Body of pancreas (tissue), 4 donors: ENCODE measurements around the gene BANK1. TPM values are rescaled to one million over a fixed set of nuclear protein-coding genes. Genes with fewer than 3 reads are reported as not detected.

Experiments used
- ATAC-seq: fragments of 150-250 bp; one replicate; pipeline ENCODE4 v1.9.1; 2016
- DNase-seq, 4 donors: peaks; one replicate each; pipeline ENCODE4 v3.0.0-alpha.2; 2019
- H3K27ac ChIP-seq, 4 donors: fragments of 200-600 bp; sonication (generic); 1 replicate in 3 of 4; 2 replicates in 1 of 4; pipeline versions ENCODE4 v1.5.1 to v1.6.1; 2016 to 2019; ENCODE audit warnings: mild to moderate bottlenecking in 1 of 4, mixed read lengths in 1 of 4, moderate library complexity in 1 of 4
- H3K27me3 ChIP-seq, 2 donors: fragments of 200-600 bp; sonication (generic); one replicate each; pipeline ENCODE4 v1.6.0; 2016; ENCODE audit warnings: mild to moderate bottlenecking in 1 of 2
- H3K36me3 ChIP-seq, 2 donors: fragments of 200-600 bp; sonication (generic); replicated peaks in 1 of 2; 2 replicates each; pipeline ENCODE4 v1.5.1; 2016; ENCODE audit warnings: low read depth in 2 of 2; ENCODE audit not compliant: insufficient read depth in 1 of 2
- H3K4me1 ChIP-seq: fragments of 200-600 bp; sonication (generic); one replicate; pipeline ENCODE4 v1.6.0; 2016
- H3K4me3 ChIP-seq, 2 donors: fragments of 200-600 bp; sonication (generic); 1 replicate in 1 of 2; 2 replicates in 1 of 2; pipeline ENCODE4 v1.5.1; 2016 to 2019
- H3K9me3 ChIP-seq, 3 donors: fragments of 200-600 bp; sonication (generic); 1 replicate in 2 of 3; 2 replicates in 1 of 3; pipeline ENCODE4 v1.5.1; 2016
- CTCF ChIP-seq, 7 experiments: fragments of 450-650 bp in 4 of 7; fragments of 200-600 bp in 3 of 7; sonication (generic) in 3 of 7; IDR thresholded peaks; one replicate each; pipeline ENCODE4 v1.5.1; 2016 to 2019; ENCODE audit warnings: antibody characterized with exemption in 7 of 7
- POLR2A ChIP-seq, 3 donors: fragments of 450-650 bp; IDR thresholded peaks; one replicate each; pipeline ENCODE4 v1.6.1; 2016; ENCODE audit warnings: antibody characterized with exemption in 3 of 3, mild to moderate bottlenecking in 2 of 3
- WGBS, 2 donors: methylation state at CpG; one replicate each; pipeline ENCODE4 v1.1.5; 2017; 5-methylcytosine and 5-hydroxymethylcytosine counted together
- intact Hi-C: fragments of 100-400 bp; cut with DNase I; formaldehyde crosslinking; loops from one replicate; pipeline ENCODE4 v1.15.1; 2023
- total RNA-seq, 2 donors: library from RNA; depleted of rRNA; stranded (reverse); fragments of >200 nt; gene quantifications; one replicate each; pipeline ENCODE4 v1.1.0, GENCODE V29; 2016

Gene BANK1
- total RNA-seq, 2 donors from 2014 or later = 1.0 to 2.0 TPM

- ATAC-seq = no peak
- H3K27me3 ChIP-seq = no peaks in the 10 kb centered on the region
- no peak for DNase-seq
- H3K4me1 ChIP-seq = peaks cover 13% of the 10 kb centered on the region
- no peak overlapping the region for H3K4me3 ChIP-seq
- H3K9me3 ChIP-seq = no peaks in the 10 kb centered on the region
- intact Hi-C loops = no loop called here
- no peak overlapping the region for H3K27ac ChIP-seq
- WGBS, 2 donors = 52 to 56% methylated on average over 3 of the region's 3 CpGs
- no peaks in the 10 kb centered on the region for H3K36me3 ChIP-seq
- TF ChIP-seq POLR2A (IDR thresholded peaks at IDR 0.05) (no peak), CTCF (IDR thresholded peaks at IDR 0.05) (no peak)
These were observed 159.9 kb downstream of the BANK1 start for GRCh38 chr4:101950258-101950979.

GRCh38 chr4:101952985-101953384 lies 162.5 kb downstream of the BANK1 start:
- no peaks in the 10 kb centered on the region for H3K27me3 ChIP-seq
- WGBS, 2 donors = 14 to 21% methylated on average over 4 of the region's 4 CpGs
- intact Hi-C loops = no loop called here
- peaks cover 13% of the 10 kb centered on the region for H3K4me1 ChIP-seq
- DNase-seq = peak in 1 of 4 donors; percentile 9
- TF ChIP-seq POLR2A (IDR thresholded peaks at IDR 0.05) (no peak), CTCF (IDR thresholded peaks at IDR 0.05) (no peak)
- no peak overlapping the region for H3K27ac ChIP-seq
- peak; percentile 55 for ATAC-seq
- no peak overlapping the region for H3K4me3 ChIP-seq
- no peaks in the 10 kb centered on the region for H3K36me3 ChIP-seq
- H3K9me3 ChIP-seq = no peaks in the 10 kb centered on the region

- TF ChIP-seq POLR2A (IDR thresholded peaks at IDR 0.05) (no peak), CTCF (IDR thresholded peaks at IDR 0.05) (no peak)
- WGBS, 2 donors = 10 to 28% methylated on average over 4 of the region's 4 CpGs
- Histone ChIP-seq H3K4me1 (peaks cover 13% of the 10 kb centered on the region), H3K4me3 (no peak overlapping the region), H3K27ac (peak overlapping the region in 2 of 4 donors; percentile 6 to 32), H3K27me3 (no peaks in the 10 kb centered on the region), H3K36me3 (no peaks in the 10 kb centered on the region), H3K9me3 (no peaks in the 10 kb centered on the region)
- DNase-seq (no peak), ATAC-seq (peak; percentile 33)
- intact Hi-C loops = no loop called here
These were observed 163.4 kb downstream of the BANK1 start for GRCh38 chr4:101953949-101954348.

- H3K4me3 ChIP-seq = no peak overlapping the region
- H3K4me1 ChIP-seq = peaks cover 13% of the 10 kb centered on the region
- H3K36me3 ChIP-seq = no peaks in the 10 kb centered on the region
- DNase-seq (no peak), ATAC-seq (no peak)
- 14 to 28% methylated on average over 1 of the region's 1 CpG for WGBS, 2 donors
- intact Hi-C loops = no loop called here
- H3K9me3 ChIP-seq = no peaks in the 10 kb centered on the region
- peak overlapping the region in 2 of 4 donors; percentile 6 to 32 for H3K27ac ChIP-seq
- TF ChIP-seq CTCF (IDR thresholded peaks at IDR 0.05) (no peak), POLR2A (IDR thresholded peaks at IDR 0.05) (no peak)
- H3K27me3 ChIP-seq = no peaks in the 10 kb centered on the region
These were observed 163.8 kb downstream of the BANK1 start for GRCh38 chr4:101954351-101954750.
